HG03025 (cell line): Measurements from ENCODE around the gene SACM1L.
A peak's percentile ranks its signal among the peaks of the same experiment; 100 is the strongest.

Experiments
- ATAC-seq: cut with Tn5 transposase; IDR thresholded peaks from one replicate; pipeline ENCODE4 v1.9.1; 2021; ENCODE audit warnings: mild to moderate bottlenecking, moderate library complexity; ENCODE audit not compliant: unreplicated experiment, low FRiP score

SACM1L gene, protein sequence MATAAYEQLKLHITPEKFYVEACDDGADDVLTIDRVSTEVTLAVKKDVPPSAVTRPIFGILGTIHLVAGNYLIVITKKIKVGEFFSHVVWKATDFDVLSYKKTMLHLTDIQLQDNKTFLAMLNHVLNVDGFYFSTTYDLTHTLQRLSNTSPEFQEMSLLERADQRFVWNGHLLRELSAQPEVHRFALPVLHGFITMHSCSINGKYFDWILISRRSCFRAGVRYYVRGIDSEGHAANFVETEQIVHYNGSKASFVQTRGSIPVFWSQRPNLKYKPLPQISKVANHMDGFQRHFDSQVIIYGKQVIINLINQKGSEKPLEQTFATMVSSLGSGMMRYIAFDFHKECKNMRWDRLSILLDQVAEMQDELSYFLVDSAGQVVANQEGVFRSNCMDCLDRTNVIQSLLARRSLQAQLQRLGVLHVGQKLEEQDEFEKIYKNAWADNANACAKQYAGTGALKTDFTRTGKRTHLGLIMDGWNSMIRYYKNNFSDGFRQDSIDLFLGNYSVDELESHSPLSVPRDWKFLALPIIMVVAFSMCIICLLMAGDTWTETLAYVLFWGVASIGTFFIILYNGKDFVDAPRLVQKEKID

DNA sequence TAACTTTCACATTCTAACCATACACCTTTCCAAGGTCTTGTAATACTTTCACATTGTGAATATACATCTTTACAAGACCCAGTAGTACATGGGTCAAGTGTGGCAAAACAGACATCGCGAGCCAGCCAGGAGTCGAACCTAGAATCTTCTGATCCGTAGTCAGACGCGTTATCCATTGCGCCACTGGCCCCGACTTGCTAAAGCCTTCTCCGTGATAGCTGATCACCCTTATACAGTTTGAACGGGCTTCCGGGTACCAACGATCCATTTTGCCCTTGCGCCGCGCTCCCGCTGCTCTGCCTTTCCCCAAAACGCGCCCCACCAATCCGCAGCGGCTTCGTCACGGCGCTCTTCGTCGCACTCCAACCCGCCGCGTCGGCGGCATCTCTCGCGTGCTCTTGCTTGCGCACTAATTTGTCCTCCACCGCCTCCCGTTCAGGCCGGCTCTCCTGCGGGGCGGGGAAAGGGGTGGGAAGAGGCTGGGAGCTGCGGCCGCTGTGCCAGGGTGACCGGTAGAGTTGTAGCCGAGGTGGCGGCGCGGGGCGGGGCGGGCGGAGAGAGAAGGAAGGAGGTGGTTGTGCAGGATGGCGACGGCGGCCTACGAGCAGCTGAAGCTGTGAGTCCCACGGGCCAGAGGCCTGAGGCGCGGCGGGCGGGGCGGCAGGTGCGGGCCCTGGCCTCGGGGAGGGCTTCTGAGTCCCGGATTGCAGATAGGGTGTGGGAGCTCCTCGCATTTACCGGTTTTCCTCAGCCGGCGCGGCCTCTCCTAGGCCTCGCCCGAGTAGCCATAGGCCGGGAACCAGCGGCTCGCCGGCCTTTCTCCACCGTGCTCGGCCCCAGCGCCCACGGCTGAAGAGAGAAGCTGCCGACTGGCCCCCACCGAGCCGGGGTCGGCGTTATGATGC lies at the start of gene SACM1L:
TSS of gene SACM1L (plus strand) at position 515 of the 905 bp plus-strand sequence. CDS start at position 585, 70 bp downstream.
- ATAC-seq, result peak; percentile 75

DNA sequence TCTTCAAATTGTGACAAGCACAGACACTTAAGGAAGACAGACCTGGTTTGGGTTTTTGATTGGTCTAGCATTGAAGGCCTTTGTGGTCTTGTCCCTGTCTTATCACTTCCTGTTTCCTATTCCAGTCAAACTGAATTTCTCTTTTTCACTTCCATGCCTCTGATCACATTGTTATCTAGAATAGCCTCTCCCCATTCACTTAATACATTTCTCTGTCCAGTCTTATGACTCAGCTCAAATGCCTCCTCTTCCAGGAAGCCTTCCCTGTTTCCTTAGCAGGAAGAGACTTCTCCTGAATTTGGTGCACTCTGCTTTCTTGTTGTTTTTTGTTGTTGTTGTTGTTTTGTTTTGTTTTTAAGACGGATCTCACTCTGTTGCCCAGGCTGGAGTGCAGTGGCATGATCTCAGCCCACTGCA lies 49.1 kb upstream of the SACM1L start:
- ATAC-seq, result no peak

DNA sequence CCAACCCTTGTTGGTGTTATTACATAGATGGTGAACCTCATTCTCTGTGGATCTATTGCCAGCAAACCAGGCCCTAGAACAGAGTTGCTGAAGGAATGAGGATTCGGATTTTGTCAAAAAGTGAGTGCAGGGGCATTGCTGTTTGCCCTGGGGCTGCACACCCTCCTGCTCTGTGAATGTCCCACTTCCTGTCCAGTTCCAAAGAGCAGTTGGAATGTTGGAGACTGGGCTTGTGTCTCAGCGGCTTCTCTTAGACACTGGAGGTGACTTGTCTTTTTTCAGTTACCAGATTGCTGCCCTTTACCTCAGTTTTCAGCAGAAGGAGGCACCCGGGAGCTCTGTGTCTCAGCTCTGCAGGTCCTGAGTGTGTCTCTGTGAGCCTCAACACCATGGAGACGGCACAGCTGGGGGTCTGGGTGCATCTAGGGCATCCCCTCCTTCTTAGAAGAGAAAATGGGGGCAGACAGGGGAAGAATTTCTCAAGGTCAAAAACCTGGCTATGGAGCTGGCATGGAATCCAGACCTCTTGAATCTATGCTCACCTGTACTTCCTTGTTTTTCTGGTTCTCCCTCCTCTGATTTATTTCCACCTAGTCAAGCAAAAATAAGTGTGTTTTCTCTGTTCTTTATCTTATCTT lies 48.4 kb upstream of the SACM1L start:
- no peak for ATAC-seq

DNA sequence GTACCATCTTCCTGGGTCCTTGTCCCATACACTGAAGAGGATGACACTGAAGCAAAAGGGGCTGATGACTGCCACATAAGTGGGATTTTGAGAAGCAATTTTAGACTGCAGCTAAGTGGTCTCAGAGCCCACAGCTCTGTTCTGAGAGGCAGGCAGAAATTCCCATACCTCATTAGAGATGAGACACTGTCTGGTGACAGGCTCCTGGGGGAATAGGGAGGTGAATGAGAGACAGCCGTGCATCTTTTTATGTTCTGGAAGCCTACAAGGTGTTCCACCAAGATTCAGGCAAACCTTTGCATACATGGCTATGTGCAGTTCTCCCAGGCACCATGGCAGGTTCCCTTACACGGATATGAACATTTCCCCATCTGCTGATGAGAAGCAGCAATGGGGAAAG lies 47.4 kb upstream of the SACM1L start:
- ATAC-seq, result no peak

DNA sequence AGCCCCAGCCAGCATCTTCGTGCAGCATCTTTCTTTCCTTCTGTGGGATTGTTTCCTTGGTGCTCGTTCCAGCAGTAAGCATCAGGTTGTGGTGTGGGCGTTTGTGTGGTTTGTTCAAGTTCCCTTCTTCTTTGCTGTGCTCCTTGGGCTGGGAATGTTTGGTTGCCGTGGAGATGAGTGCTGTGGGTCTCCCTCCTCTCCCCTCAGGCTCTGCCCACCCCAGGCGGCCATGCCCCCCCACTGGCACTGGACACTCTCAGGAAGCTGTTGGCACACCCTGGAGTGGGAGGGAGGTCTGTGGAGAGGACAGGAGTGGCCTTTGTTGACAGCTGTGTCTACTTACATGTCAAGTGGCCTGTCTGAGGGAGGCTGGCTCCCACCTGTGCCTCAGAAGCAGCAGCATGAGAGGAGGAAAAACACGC lies 46.5 kb upstream of the SACM1L start:
- no peak for ATAC-seq

DNA sequence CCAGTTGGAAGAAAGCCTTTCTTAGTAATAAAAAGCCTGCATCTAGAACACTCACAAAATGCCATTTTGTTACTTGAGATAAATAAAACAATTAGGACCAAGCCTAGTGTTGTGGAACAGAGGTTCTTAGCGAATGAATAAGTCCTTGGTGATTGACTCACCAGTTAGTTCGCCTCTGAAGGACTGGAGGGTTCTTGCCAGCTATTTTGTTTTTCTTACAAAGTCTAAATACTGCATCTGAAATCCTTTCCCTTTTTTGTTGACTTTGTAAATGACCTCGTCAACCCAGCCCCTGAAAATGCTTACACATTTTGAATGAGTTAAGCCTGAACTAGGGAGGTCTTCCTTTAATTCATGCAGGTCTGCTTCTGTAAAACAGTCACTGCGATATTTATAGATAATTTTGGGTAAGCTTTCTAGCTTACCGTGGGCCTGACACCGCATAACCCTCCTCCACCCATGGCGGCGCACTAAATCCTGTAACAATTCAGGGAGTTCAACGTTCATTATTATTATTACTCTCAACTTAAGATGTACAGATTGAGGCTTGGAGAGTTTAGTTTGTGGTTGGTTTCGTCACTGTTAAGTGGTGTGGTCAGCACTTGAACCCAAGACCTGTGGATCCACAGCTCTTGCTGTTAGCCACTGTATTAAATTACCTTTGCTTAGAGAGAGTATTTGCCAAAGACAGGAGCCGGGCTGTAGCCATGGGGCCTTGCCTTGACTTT lies 45.0 kb upstream of the SACM1L start:
- no peak for ATAC-seq

DNA sequence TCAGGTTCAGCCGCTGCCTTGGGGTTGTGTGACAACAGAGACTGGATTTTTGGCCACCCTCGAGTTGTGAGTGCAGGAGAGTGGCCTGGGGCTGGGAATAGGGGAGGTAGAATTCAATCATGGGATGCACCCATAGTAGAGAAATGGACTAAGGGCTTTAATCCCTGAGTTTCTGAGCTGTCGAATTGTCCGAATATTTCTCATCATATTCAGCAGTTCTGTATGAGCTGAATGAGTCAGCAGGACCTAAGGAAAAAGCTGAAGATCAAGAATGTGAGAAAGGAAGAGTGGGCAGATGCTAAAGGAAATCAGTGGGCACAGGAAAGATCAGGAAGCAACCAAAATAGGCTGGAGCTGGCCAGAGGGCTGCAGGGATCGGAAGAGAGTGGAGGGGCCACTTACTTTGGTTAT lies 44.4 kb upstream of the SACM1L start:
- no peak for ATAC-seq

DNA sequence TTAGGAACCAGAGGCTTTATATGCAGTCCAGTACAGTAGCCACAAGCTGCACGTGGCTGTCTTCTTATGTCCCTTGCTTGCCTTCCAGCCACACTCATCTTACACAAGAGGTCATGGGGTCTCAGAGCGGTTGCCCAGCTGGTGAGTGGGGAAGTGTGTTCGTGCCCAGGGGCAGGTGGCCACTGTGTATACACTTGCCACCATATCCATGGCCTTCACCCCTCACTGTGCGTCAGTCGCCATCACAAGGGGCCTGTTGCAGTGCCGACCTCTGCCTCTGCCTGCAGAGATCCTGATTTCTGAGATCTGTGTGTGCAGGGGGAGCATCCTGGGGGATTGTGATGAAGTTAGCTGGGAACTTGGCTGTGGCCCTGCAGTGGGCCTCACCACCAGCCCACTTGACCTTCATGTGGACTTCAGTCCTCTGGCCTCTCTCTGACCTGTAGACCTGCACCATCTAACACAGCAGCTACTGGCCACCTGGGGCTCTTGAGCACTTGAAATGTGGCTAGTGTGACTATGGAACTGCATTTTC lies 43.1 kb upstream of the SACM1L start:
- ATAC-seq, result no peak

DNA sequence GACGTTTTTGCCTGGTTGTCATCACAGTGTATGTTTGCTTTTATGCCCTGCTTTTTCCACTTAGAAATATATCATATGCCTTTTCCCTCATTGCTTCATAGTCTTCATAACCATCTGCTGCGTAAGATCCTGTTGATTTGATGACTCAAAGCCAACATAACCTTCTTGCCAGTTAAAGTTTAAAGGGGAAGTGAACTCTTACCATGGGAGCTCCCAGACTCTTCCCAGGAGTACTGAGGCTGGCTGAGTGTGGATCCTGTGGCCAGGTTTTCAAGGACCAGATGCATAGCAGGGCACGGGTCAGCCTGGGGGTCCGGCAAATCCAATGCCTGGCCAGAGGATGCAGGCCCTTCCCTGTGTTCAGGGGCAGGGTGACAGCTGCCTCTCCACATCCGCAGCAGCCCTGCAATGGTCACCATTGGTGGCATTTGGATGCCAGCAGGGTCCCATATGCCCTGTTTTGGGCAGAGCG lies 42.0 kb upstream of the SACM1L start:
- ATAC-seq, result no peak

DNA sequence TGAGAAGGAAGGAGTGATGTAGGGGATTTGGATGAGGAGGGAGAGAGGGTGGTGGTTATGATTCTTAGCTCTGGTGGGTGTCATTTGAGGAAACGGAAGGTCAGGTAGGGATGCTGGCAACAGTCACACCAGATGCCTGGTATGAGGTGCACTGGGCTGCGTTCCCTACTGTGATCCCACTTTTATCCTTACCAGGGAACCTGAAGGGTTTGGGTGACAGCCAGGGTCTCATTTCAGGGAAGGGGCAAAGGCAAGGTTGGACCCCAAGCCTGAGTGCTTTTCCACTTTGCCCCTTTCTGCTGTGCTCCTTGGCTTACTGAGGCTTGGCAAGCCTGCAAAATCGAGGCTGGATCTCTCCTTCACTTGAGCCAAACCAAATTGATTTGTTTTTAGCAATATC lies 36.0 kb upstream of the SACM1L start:
- ATAC-seq, result no peak

DNA sequence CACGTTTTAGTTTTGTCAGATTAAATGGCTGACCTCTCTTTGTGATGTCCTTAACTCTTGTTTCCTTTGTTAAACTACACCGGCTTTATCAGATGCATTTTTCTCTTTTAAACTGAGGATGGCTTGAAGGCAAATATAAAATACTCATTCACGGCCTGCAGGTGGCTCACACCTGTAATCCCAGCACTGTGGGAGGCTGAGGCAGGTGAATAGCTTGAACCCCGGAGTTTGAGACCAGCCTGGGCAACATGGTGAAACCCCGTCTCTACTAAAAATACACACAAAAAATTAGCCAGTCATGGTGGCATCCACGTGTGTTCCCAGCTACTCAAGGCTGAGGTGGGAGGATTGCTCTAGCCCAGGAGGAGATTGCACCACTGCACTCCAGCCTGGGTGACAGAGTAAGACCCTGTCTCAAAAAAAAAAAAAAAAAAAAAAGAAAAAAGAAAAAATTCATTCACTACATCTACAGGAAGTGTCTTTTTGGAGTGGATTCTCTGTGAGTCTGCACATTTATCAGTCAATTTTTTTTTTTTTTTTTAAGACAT lies 34.7 kb upstream of the SACM1L start:
- ATAC-seq, result no peak

DNA sequence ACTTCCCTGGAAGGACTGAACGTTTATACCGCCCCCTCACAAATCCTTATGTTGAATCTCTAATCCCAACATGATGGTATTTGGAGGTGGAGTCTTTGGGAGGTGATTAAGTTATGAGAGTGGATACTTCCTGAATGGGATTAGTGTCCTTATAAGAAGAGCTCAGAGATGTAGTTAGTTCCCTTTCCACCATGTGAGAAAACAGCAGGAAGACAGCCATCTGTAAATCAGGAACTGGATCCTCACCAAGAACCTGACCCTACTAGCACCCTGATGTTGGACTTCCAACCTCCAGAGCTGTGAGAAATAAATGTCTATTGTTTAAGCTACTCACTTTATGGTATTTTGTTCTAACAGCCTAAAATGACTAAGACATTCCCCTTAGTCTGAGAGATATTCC lies 33.3 kb upstream of the SACM1L start:
- no peak for ATAC-seq

DNA sequence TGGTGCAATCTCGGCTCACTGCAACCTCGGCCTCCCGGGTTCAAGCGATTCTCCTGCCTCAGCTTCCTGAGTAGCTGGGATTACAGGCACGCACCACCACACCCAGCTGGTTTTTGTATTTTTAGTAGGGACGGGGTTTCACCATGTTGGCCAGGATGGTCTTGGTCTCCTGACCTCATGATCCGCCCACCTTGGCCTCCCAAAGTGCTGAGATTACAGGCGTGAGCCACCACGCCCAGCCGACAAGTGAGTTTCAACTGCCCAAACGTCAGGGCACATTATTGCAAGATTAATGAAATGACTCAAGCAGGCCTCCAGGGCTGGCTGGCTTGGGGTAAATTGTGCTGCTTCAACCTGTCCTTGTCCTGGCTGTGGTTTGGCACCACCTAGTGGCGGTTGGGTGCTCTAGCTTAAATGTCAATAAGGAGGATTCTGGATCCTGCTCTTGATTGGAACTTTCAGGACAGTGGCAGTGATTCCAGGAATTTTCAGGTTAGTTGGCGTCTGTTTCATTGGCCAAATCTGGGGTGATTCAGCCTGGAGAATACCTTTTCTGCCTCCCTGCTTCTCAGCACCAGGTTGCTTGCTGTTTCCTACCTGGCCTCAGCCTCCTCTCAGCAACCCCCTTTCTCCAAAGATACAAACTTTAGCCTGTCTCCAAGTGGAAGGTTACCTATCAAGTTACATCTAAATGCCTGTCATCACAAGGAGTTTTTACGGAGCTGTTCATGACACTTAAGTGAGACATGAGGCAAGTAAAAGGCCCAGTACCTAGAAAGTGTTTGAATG lies 32.4 kb upstream of the SACM1L start:
- no peak for ATAC-seq

DNA sequence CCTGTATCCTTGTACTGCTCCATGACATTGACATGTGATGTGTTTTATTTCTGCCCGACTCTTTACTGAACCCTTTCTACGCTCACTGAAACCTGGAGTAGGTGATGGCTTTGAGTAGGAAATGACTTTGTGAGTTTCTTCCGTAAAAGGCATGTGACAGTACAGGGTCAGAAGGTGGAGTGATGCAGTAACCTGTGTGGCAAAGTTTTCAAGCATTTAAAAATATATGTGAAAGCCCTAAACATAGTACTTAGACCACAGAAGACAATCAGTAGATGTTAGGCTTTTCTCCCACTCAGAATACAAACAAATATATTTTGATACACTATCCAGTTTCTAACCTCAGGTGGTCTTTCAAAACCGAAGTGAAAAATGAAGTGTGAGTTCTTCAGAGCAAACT lies 31.3 kb upstream of the SACM1L start:
- ATAC-seq, result peak; percentile 61

DNA sequence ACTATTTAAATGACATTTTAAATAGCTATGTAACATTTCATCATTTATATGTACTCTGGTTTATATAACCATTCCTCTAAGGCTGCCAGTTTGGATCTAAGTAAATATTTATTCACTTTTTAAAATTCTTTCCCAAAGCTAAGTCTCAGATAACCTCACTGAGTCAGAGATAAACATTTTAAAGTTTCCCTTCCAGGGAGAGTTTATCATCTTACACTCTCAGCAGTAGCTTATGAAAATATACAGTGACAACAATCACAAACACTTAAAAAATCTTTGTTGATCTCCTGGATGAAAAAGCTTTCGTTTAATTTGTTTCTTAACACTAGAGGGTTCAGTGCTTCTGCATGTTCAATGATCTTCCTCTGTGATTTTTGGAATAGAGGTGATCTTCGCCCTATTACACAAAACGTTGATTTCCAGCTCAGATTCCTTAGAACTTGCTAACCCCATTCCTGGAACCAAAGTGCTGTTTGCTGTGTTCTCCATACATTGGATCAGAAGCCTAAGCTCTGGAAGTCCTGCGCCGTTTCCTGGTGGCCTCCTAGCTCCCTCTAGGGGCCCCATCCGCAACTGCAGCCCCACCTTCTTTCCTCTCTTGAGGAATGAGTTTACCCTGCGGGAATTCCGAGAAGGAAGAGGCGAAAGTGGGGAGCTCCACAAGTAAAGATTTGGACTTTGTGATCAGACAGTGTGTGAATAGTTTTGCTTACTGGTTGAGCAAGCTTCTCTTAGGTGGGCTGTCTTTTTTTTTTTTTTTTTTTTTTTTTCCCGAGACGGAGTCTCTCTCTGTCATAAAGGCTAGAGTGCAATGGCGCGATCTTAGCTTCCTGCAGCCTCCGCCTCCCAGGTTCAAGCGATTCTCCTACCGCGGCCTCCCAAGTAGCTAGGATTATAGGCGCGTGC lies 29.3 kb upstream of the SACM1L start:
- ATAC-seq, result no peak

DNA sequence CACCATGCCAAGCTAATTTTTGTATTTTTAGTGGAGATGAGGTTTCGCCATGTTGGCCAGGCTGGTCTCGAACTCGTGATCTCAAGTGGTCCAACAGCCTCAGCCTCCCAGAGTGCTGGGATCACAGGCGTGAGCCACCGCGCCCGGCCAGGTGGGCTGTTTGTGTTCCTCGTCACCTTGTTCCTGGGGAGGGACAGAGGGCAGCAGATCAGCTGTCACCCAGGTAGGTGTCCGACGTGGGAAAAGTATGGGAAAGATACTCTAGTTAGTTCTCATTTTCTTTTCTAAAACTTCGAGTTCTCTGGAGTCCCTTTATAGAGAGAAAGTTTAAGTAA lies 28.7 kb upstream of the SACM1L start:
- no peak for ATAC-seq

DNA sequence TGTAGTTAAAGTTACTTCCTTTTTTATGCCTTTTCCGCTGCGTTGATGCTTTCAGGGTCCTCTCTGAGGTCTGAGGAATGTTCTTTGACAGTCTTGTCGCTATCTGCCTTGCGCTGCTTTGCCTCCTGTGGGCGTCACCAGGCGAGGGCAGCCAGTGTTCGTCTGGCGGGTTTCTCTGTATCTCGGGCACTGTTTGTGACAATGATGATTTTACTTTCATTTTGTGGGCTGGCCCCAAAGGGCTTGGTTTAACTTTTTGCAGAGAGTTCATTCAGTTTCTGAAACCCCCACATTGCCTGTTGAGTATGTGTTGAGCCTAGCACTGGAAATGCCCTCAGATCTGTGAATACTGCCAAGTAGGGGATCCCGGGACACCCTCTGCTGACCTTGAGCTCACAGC lies 24.6 kb upstream of the SACM1L start:
- ATAC-seq, result no peak

DNA sequence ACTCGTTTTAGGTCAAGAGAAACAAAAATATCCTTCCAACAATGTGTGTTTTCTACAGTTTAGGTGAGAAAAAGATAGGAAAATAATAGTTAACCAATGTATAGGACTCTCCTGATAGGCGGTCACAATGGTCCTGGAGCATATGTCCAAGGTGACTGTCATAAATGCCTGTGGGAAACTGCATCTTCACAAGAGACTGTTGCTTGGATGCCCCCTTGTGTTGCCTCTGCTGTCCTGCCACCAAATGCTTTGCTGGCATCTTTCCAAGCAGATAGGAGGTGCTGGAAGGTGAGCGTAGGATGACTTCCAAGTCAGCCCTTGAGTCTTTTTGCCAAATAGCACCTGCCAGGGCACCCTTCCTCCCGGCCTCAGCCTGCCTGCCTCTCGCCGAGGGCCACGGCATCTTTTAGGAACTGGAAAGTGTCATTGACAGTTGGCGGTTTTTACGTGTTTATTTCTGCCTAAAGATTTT lies 24.1 kb upstream of the SACM1L start:
- no peak for ATAC-seq
